ENCODE results near the gene BATF3. TPM values are rescaled to one million over a fixed set of nuclear protein-coding genes. Genes with fewer than 3 reads are reported as not detected.

BATF3 gene
- total RNA-seq, 4 donors from 2014 or later: 0.25 TPM; not detected in 3

DNA sequence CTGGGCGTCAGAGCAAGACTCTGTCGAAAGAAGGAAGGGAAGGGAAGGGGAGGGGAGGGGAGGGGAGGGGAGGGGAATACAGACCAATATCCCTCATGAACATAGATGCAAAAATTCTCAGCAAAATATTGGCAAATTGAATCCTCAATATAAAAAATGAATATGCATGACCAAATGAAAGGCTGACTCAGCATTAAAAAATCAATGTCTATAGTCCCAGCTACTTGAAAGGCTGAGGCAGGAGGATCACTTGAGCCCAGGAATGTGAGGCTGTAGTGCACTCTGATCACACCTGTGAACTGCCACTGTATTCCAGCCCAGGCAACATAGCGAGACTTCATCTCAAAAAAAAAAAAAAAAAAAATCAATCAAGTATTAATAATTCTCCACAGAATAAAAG lies 24.0 kb downstream of the BATF3 start:
- WGBS: 87% methylated on average over 3 of the region's 3 CpGs
- no peaks in the 10 kb centered on the region for H3K9me3 ChIP-seq
- no peaks in the 10 kb centered on the region for H3K27me3 ChIP-seq
- no peaks in the 10 kb centered on the region for H3K36me3 ChIP-seq
- DNase-seq (ENCODE audit: low spot score in 2 of 2): no peak
- H3K4me3 ChIP-seq: no peak overlapping the region
- H3K27ac ChIP-seq: no peak overlapping the region
- TF ChIP-seq POLR2A (IDR thresholded peaks at IDR 0.05) (no peak), POLR2AphosphoS5 (IDR thresholded peaks at IDR 0.05) (no peak), EP300 (IDR thresholded peaks at IDR 0.05) (no peak)
- TF ChIP-seq, protein P1, sequence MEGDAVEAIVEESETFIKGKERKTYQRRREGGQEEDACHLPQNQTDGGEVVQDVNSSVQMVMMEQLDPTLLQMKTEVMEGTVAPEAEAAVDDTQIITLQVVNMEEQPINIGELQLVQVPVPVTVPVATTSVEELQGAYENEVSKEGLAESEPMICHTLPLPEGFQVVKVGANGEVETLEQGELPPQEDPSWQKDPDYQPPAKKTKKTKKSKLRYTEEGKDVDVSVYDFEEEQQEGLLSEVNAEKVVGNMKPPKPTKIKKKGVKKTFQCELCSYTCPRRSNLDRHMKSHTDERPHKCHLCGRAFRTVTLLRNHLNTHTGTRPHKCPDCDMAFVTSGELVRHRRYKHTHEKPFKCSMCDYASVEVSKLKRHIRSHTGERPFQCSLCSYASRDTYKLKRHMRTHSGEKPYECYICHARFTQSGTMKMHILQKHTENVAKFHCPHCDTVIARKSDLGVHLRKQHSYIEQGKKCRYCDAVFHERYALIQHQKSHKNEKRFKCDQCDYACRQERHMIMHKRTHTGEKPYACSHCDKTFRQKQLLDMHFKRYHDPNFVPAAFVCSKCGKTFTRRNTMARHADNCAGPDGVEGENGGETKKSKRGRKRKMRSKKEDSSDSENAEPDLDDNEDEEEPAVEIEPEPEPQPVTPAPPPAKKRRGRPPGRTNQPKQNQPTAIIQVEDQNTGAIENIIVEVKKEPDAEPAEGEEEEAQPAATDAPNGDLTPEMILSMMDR (IDR thresholded peaks at IDR 0.05): no peak
- peaks cover 9% of the 10 kb centered on the region for H3K4me1 ChIP-seq

GRCh38 chr1:212674872-212675271 lies 24.8 kb downstream of the BATF3 start:
- Histone ChIP-seq H3K4me1 (peaks cover 9% of the 10 kb centered on the region), H3K36me3 (no peaks in the 10 kb centered on the region), H3K27ac (no peak overlapping the region), H3K4me3 (no peak overlapping the region), H3K9me3 (no peaks in the 10 kb centered on the region), H3K27me3 (no peaks in the 10 kb centered on the region)
- 95% methylated on average over 3 of the region's 3 CpGs for WGBS
- no peak for DNase-seq (ENCODE audit: low spot score in 2 of 2)
- TF ChIP-seq POLR2AphosphoS5 (IDR thresholded peaks at IDR 0.05): no peak
- TF ChIP-seq POLR2A (IDR thresholded peaks at IDR 0.05): no peak
- TF ChIP-seq EP300 (IDR thresholded peaks at IDR 0.05): no peak
- TF ChIP-seq, protein P1 (IDR thresholded peaks at IDR 0.05): no peak

GRCh38 chr1:212671342-212672031 lies 28.2 kb downstream of the BATF3 start:
- TF ChIP-seq POLR2A (IDR thresholded peaks at IDR 0.05): no peak
- no peak for TF ChIP-seq POLR2AphosphoS5 (IDR thresholded peaks at IDR 0.05)
- no peak for TF ChIP-seq EP300 (IDR thresholded peaks at IDR 0.05)
- TF ChIP-seq, protein P1 (IDR thresholded peaks at IDR 0.05): no peak
- Histone ChIP-seq H3K4me1 (peaks cover 33% of the 10 kb centered on the region), H3K27ac (no peak overlapping the region), H3K4me3 (no peak overlapping the region), H3K9me3 (no peaks in the 10 kb centered on the region), H3K27me3 (no peaks in the 10 kb centered on the region), H3K36me3 (no peaks in the 10 kb centered on the region)
- DNase-seq (ENCODE audit: low spot score in 2 of 2): no peak
- WGBS: 52% methylated on average over 10 of the region's 12 CpGs

DNA sequence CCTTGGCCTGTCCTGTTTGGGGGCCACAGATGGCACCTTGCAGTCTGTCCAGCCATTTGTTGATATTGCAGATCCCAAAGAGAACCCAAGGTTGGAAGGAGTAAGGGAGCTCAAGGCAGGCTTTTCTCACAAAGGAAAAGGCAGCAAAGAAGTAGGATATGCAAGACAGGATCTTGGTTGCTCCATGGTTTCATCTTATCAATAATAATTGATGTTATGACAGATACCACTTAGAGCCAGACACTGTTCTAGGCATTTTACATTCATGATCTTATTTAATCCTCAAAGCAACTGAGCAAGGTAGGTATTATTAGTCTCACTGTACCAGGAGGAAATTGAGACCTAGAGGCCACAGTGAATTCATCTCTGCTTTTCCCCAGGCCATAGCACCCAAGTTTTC lies 28.8 kb downstream of the BATF3 start:
- Histone ChIP-seq H3K27ac (no peak overlapping the region), H3K9me3 (no peaks in the 10 kb centered on the region), H3K36me3 (no peaks in the 10 kb centered on the region), H3K4me3 (no peak overlapping the region), H3K27me3 (no peaks in the 10 kb centered on the region), H3K4me1 (peaks cover 36% of the 10 kb centered on the region)
- TF ChIP-seq POLR2AphosphoS5 (IDR thresholded peaks at IDR 0.05) (no peak), POLR2A (IDR thresholded peaks at IDR 0.05) (no peak), EP300 (IDR thresholded peaks at IDR 0.05) (no peak)
- TF ChIP-seq, protein P1 (IDR thresholded peaks at IDR 0.05): no peak
- no peak for DNase-seq (ENCODE audit: low spot score in 2 of 2)

GRCh38 chr1:212670301-212670700 lies 29.3 kb downstream of the BATF3 start:
- no peak for DNase-seq (ENCODE audit: low spot score in 2 of 2)
- Histone ChIP-seq H3K27me3 (no peaks in the 10 kb centered on the region), H3K4me1 (peaks cover 40% of the 10 kb centered on the region), H3K9me3 (no peaks in the 10 kb centered on the region), H3K4me3 (no peak overlapping the region), H3K27ac (no peak overlapping the region), H3K36me3 (no peaks in the 10 kb centered on the region)
- WGBS: 95% methylated on average over 7 of the region's 7 CpGs
- TF ChIP-seq POLR2AphosphoS5 (IDR thresholded peaks at IDR 0.05) (no peak), EP300 (IDR thresholded peaks at IDR 0.05) (no peak), POLR2A (IDR thresholded peaks at IDR 0.05) (no peak)
- TF ChIP-seq, protein P1 (IDR thresholded peaks at IDR 0.05): no peak
